H9 (cell line): ENCODE results near the gene GPR141. TPM values are rescaled to one million over a fixed set of nuclear protein-coding genes. Genes with fewer than 3 reads are reported as not detected.

ENCODE experiments used
- DNase-seq: peaks from one replicate; pipeline ENCODE4 v3.0.0-alpha.2; 2017
- H2AFZ ChIP-seq: one replicate; pipeline ENCODE4 v1.6.1; 2013; ENCODE audit warnings: mild to moderate bottlenecking, low read length, control low read depth, moderate library complexity
- H2AK5ac ChIP-seq: 2 replicates; pipeline ENCODE4 v1.6.1; 2013; ENCODE audit warnings: low read length, control low read depth, mixed read lengths; ENCODE audit not compliant: insufficient read length
- H2BK120ac ChIP-seq: one replicate; pipeline ENCODE4 v1.6.1; 2013; ENCODE audit warnings: low read depth, mild to moderate bottlenecking, low read length, control low read depth, inconsistent platforms; ENCODE audit not compliant: poor library complexity, severe bottlenecking
- H2BK12ac ChIP-seq: 2 replicates; pipeline ENCODE4 v1.6.1; 2013; ENCODE audit warnings: low read length, control low read depth, mixed read lengths, low read depth; ENCODE audit not compliant: insufficient read length
- H2BK15ac ChIP-seq: 2 replicates; pipeline ENCODE4 v1.6.1; 2013; ENCODE audit warnings: low read depth, low read length, control low read depth
- H2BK20ac ChIP-seq: one replicate; pipeline ENCODE4 v1.6.1; 2013; ENCODE audit warnings: low read depth, mild to moderate bottlenecking, low read length, control low read depth, inconsistent platforms; ENCODE audit not compliant: poor library complexity, severe bottlenecking
- H2BK5ac ChIP-seq: 2 replicates; pipeline ENCODE4 v1.6.1; 2013; ENCODE audit warnings: low read length, control low read depth, mixed read lengths; ENCODE audit not compliant: insufficient read length
- H3K14ac ChIP-seq: 2 replicates; pipeline ENCODE4 v1.6.1; 2013; ENCODE audit warnings: low read length, control low read depth; ENCODE audit not compliant: insufficient read depth
- H3K18ac ChIP-seq: 2 replicates; pipeline ENCODE4 v1.6.1; 2013; ENCODE audit warnings: low read depth, mild to moderate bottlenecking, mixed read lengths, low read length, control low read depth; ENCODE audit not compliant: insufficient read length
- H3K23ac ChIP-seq: 2 replicates; pipeline ENCODE4 v1.6.1; 2013; ENCODE audit warnings: low read length, control low read depth, mixed read lengths, low read depth; ENCODE audit not compliant: insufficient read length
- H3K23me2 ChIP-seq: 2 replicates; pipeline ENCODE4 v1.6.1; 2013; ENCODE audit warnings: low read depth, mild to moderate bottlenecking, mixed read lengths, low read length, control low read depth; ENCODE audit not compliant: insufficient read length, poor library complexity, severe bottlenecking
- H3K27ac ChIP-seq: 2 replicates; pipeline ENCODE4 v1.5.1; 2013; ENCODE audit warnings: low read length, control low read depth, mixed read lengths, low read depth; ENCODE audit not compliant: insufficient read length
- H3K27me3 ChIP-seq: 2 replicates; pipeline ENCODE4 v1.6.1; 2013; ENCODE audit warnings: low read length, control low read depth, inconsistent platforms; ENCODE audit not compliant: insufficient read depth
- H3K4ac ChIP-seq: 2 replicates; pipeline ENCODE4 v1.6.1; 2013; ENCODE audit warnings: low read depth, mild to moderate bottlenecking, control low read depth, inconsistent platforms, low read length, moderate library complexity
- H3K4me1 ChIP-seq: 2 replicates; pipeline ENCODE4 v1.6.1; 2013; ENCODE audit warnings: low read length, control low read depth, inconsistent platforms; ENCODE audit not compliant: insufficient read depth
- H3K4me2 ChIP-seq: 2 replicates; pipeline ENCODE4 v1.6.1; 2013; ENCODE audit warnings: low read length, control low read depth, mixed read lengths; ENCODE audit not compliant: insufficient read length, insufficient read depth
- H3K56ac ChIP-seq: 2 replicates; pipeline ENCODE4 v1.6.1; 2013; ENCODE audit warnings: low read depth, mild to moderate bottlenecking, mixed read lengths, low read length, control low read depth; ENCODE audit not compliant: insufficient read length
- H3K79me1 ChIP-seq: 2 replicates; pipeline ENCODE4 v1.6.1; 2013; ENCODE audit warnings: low read depth, mild to moderate bottlenecking, moderate library complexity, low read length, control low read depth, inconsistent platforms; ENCODE audit not compliant: insufficient read depth, poor library complexity, severe bottlenecking
- H3K79me2 ChIP-seq: 2 replicates; pipeline ENCODE4 v1.6.1; 2013; ENCODE audit warnings: low read length, control low read depth, inconsistent platforms; ENCODE audit not compliant: insufficient read depth
- H3K9ac ChIP-seq: 2 replicates; pipeline ENCODE4 v1.6.1; 2013; ENCODE audit warnings: low read length, control low read depth, mixed read lengths; ENCODE audit not compliant: insufficient read length; ENCODE audit errors: extremely low read depth
- H3K9me3 ChIP-seq: one replicate; pipeline ENCODE4 v1.6.1; 2013; ENCODE audit warnings: low read depth, low read length, inconsistent platforms; ENCODE audit not compliant: control insufficient read depth
- H3T11ph ChIP-seq: one replicate; pipeline ENCODE4 v1.6.1; 2013; ENCODE audit warnings: mild to moderate bottlenecking, low read length, control low read depth, inconsistent platforms
- H4K20me1 ChIP-seq: one replicate; pipeline ENCODE4 v1.6.1; 2013; ENCODE audit not compliant: control insufficient read depth, insufficient read length, insufficient read depth
- H4K5ac ChIP-seq: 2 replicates; pipeline ENCODE4 v1.6.1; 2013; ENCODE audit warnings: low read depth, mild to moderate bottlenecking, mixed read lengths, low read length, control low read depth; ENCODE audit not compliant: insufficient read length
- H4K8ac ChIP-seq: replicated peaks from 2 replicates; pipeline ENCODE4 v1.6.1; 2013; ENCODE audit warnings: low read length, control low read depth, mixed read lengths, low read depth; ENCODE audit not compliant: insufficient read length
- H4K91ac ChIP-seq: 2 replicates; pipeline ENCODE4 v1.6.1; 2013; ENCODE audit warnings: low read depth, mild to moderate bottlenecking, moderate library complexity, mixed read lengths, low read length, control low read depth; ENCODE audit not compliant: insufficient read length
- H3K27ac Mint-ChIP-seq, 3 experiments: 2 replicates in 2 of 3; 3 replicates in 1 of 3; pipeline ENCODE4 v1.8.0; 2020 to 2021; ENCODE audit warnings: mixed read lengths in 3 of 3, mild to moderate bottlenecking in 1 of 3, moderate library complexity in 1 of 3
- H3K27me3 Mint-ChIP-seq: 2 replicates; pipeline ENCODE4 v1.8.0; 2021; ENCODE audit warnings: low read depth, mild to moderate bottlenecking, moderate library complexity, mixed read lengths
- H3K36me3 Mint-ChIP-seq, 3 experiments: 2 replicates in 2 of 3; 3 replicates in 1 of 3; pipeline ENCODE4 v1.8.0; 2020 to 2021; ENCODE audit warnings: low read depth in 3 of 3, mixed read lengths in 3 of 3; ENCODE audit not compliant: insufficient read depth in 1 of 3
- H3K4me1 Mint-ChIP-seq, 2 experiments: 2 replicates each; pipeline ENCODE4 v1.8.0; 2020; ENCODE audit warnings: mixed read lengths in 2 of 2
- H3K4me3 Mint-ChIP-seq, 2 experiments: 2 replicates in 1 of 2; 3 replicates in 1 of 2; pipeline ENCODE4 v1.8.0; 2020 to 2021; ENCODE audit warnings: mild to moderate bottlenecking in 2 of 2, mixed read lengths in 2 of 2, moderate library complexity in 1 of 2
- H3K9me3 Mint-ChIP-seq, 2 experiments: 2 replicates in 1 of 2; 3 replicates in 1 of 2; pipeline ENCODE4 v1.8.0; 2020; ENCODE audit warnings: mild to moderate bottlenecking in 2 of 2, mixed read lengths in 2 of 2, moderate library complexity in 1 of 2
- CTCF ChIP-seq: fragments of 200-600 bp; sonication (generic); conservative IDR thresholded peaks from 3 replicates; pipeline ENCODE4 v1.8.0; 2021; ENCODE audit warnings: antibody characterized with exemption, mild to moderate bottlenecking
- WGBS: extraction: QIAGEN DNeasy Blood & Tissue Kit; methylation state at CpG from one replicate; pipeline ENCODE4 v1.1.7; 2013; ENCODE audit warnings: missing lambda C conversion rate, low lambda C conversion rate, mixed read lengths; ENCODE audit not compliant: insufficient read length; ENCODE audit errors: extremely low coverage; 5-methylcytosine and 5-hydroxymethylcytosine counted together
- total RNA-seq: library from RNA; stranded (reverse); gene quantifications from 2 replicates; pipeline ENCODE4 v1.2.1, GENCODE V29; 2021

GPR141 gene
- total RNA-seq, 1 experiment from 2014 or later: 0.50 TPM

GRCh38 chr7:37757563-37757962, 74.0 kb downstream of the GPR141 start:
- Histone ChIP-seq H2BK120ac (no peak overlapping the region), H3K14ac (no peak overlapping the region)
- H3K4me1 Mint-ChIP-seq: peaks cover 0 to 3% of the 10 kb centered on the region in 2 experiments; a peak in 1 of 4 replicates

More at GRCh38 chr7:37757563-37757962, 74.0 kb downstream of the GPR141 start:
- no peaks in the 10 kb centered on the region for H3K79me1 ChIP-seq
- Mint-ChIP-seq H3K36me3 (no peaks in the 10 kb centered on the region), H3K4me3 (no peak overlapping the region), H3K27me3 (no peaks in the 10 kb centered on the region), H3K9me3 (no peaks in the 10 kb centered on the region), H3K27ac (no peak overlapping the region)
- H4K5ac ChIP-seq: no peak overlapping the region
- H4K20me1 ChIP-seq: no peaks in the 10 kb centered on the region
- TF ChIP-seq CTCF: no peak
- no peaks in the 10 kb centered on the region for H3K9me3 ChIP-seq
- H4K91ac ChIP-seq: no peak overlapping the region
- no peak overlapping the region for H3K23ac ChIP-seq
- H2BK20ac ChIP-seq: no peak overlapping the region
- H3K4me1 ChIP-seq: no peaks in the 10 kb centered on the region
- no peak for DNase-seq
- no peak overlapping the region for H3K27ac ChIP-seq
- no peak overlapping the region for H3K4me2 ChIP-seq
- H3K4ac ChIP-seq: no peak overlapping the region
- H4K8ac ChIP-seq: no peak overlapping the region
- H3T11ph ChIP-seq: no peak overlapping the region
- no peak overlapping the region for H3K18ac ChIP-seq
- no CpG with 5 or more reads among the region's 3 CpGs for WGBS
- no peak overlapping the region for H2BK5ac ChIP-seq
- H2AK5ac ChIP-seq: no peak overlapping the region
- H3K9ac ChIP-seq: no peak overlapping the region
- no peak overlapping the region for H2BK15ac ChIP-seq
- no peak overlapping the region for H3K56ac ChIP-seq
- H2BK12ac ChIP-seq: no peak overlapping the region
- no peaks in the 10 kb centered on the region for H3K79me2 ChIP-seq
- H2AFZ ChIP-seq: no peak overlapping the region
- H3K27me3 ChIP-seq: no peaks in the 10 kb centered on the region
- no peaks in the 10 kb centered on the region for H3K23me2 ChIP-seq
